WTC11 (cell line): ENCODE data around the gene KDM1B.

Experiments used
- EMX1 ChIP-seq: fragments of 250-450 bp; sonication (Bioruptor Pico); IDR thresholded peaks from 2 replicates; pipeline ENCODE4 v1.8.0; 2021; ENCODE audit warnings: mild to moderate bottlenecking
- NFYB ChIP-seq: sonication (generic); formaldehyde crosslinking; conservative IDR thresholded peaks from 2 replicates; pipeline ENCODE4 v1.8.0; 2022; ENCODE audit warnings: low read depth, missing genetic modification reagents
- NR2C2 ChIP-seq: sonication (generic); formaldehyde crosslinking; IDR thresholded peaks from 2 replicates; pipeline ENCODE4 v1.8.0; 2022; ENCODE audit warnings: mild to moderate bottlenecking, missing genetic modification reagents
- RELA ChIP-seq: sonication (generic); formaldehyde crosslinking; IDR thresholded peaks from 2 replicates; pipeline ENCODE4 v1.8.1; 2022; ENCODE audit warnings: missing genetic modification reagents, mild to moderate bottlenecking, borderline replicate concordance
- TEAD4 ChIP-seq: sonication (generic); formaldehyde crosslinking; IDR thresholded peaks from 2 replicates; pipeline ENCODE4 v1.8.0; 2022; ENCODE audit warnings: mild to moderate bottlenecking, missing genetic modification reagents
- ZBTB21 ChIP-seq: sonication (generic); formaldehyde crosslinking; IDR thresholded peaks from 2 replicates; pipeline ENCODE4 v1.8.1; 2023; ENCODE audit warnings: mild to moderate bottlenecking, missing genetic modification reagents, borderline replicate concordance
- TF ChIP-seq, protein P1 (sequence below): fragments of 200-600 bp; IDR thresholded peaks from 2 replicates; pipeline ENCODE4 v1.8.0; 2022; ENCODE audit warnings: antibody characterized with exemption
- TF ChIP-seq, protein P2 (sequence below): sonication (generic); formaldehyde crosslinking; IDR thresholded peaks from 2 replicates; pipeline ENCODE4 v1.8.1; 2022; ENCODE audit warnings: low read depth, mild to moderate bottlenecking, moderate library complexity, missing genetic modification reagents, borderline replicate concordance
- TF ChIP-seq, protein P3 (sequence below): sonication (generic); formaldehyde crosslinking; IDR thresholded peaks from 2 replicates; pipeline ENCODE4 v1.8.0; 2022; ENCODE audit warnings: mild to moderate bottlenecking, missing genetic modification reagents

DNA sequence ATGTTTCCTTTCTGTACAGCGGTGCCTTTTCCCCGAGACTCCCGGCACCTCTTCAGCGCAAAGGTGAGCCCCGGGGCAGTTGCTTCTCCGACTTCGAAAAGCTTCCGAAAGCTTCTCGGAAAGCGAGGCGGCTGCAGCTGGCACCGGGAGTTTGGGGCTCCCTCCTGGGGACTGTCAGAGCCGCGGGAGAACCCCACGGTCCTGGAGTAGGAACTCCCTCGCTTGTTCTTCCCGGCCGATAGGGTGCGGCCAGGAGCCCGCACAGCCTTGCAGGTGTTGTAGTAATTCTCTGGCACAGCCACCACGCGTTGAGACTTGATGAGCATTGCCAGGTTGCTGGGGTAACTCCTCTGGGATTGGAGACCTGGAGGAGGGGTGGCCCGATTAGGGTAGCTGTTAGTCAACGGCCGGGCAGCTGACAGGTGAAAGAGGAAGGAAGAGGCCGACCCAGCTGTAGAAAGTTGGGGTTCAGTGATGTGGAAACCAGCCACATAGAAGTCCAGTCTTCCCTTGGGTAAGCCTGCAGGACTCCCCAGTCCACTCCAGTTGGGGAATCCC is 721 bp downstream of the KDM1B start:
- no peak for TF ChIP-seq RELA (CRISPR knock-in tag)
- TF ChIP-seq, protein P1, sequence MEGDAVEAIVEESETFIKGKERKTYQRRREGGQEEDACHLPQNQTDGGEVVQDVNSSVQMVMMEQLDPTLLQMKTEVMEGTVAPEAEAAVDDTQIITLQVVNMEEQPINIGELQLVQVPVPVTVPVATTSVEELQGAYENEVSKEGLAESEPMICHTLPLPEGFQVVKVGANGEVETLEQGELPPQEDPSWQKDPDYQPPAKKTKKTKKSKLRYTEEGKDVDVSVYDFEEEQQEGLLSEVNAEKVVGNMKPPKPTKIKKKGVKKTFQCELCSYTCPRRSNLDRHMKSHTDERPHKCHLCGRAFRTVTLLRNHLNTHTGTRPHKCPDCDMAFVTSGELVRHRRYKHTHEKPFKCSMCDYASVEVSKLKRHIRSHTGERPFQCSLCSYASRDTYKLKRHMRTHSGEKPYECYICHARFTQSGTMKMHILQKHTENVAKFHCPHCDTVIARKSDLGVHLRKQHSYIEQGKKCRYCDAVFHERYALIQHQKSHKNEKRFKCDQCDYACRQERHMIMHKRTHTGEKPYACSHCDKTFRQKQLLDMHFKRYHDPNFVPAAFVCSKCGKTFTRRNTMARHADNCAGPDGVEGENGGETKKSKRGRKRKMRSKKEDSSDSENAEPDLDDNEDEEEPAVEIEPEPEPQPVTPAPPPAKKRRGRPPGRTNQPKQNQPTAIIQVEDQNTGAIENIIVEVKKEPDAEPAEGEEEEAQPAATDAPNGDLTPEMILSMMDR, result no peak
- TF ChIP-seq ZBTB21, result no peak
- no peak for TF ChIP-seq NR2C2 (CRISPR knock-in tag)
- TF ChIP-seq EMX1 (CRISPR knock-in tag), result no peak
- TF ChIP-seq TEAD4 (CRISPR knock-in tag), result no peak
- TF ChIP-seq, protein P2, sequence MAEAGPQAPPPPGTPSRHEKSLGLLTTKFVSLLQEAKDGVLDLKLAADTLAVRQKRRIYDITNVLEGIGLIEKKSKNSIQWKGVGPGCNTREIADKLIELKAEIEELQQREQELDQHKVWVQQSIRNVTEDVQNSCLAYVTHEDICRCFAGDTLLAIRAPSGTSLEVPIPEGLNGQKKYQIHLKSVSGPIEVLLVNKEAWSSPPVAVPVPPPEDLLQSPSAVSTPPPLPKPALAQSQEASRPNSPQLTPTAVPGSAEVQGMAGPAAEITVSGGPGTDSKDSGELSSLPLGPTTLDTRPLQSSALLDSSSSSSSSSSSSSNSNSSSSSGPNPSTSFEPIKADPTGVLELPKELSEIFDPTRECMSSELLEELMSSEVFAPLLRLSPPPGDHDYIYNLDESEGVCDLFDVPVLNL (CRISPR knock-in tag), result no peak
- TF ChIP-seq, protein P3, sequence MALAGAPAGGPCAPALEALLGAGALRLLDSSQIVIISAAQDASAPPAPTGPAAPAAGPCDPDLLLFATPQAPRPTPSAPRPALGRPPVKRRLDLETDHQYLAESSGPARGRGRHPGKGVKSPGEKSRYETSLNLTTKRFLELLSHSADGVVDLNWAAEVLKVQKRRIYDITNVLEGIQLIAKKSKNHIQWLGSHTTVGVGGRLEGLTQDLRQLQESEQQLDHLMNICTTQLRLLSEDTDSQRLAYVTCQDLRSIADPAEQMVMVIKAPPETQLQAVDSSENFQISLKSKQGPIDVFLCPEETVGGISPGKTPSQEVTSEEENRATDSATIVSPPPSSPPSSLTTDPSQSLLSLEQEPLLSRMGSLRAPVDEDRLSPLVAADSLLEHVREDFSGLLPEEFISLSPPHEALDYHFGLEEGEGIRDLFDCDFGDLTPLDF (CRISPR knock-in tag), result no peak
- TF ChIP-seq NFYB (CRISPR knock-in tag), result no peak
